ENCODE results near the gene RPS27.
"Not testable (repeated sequence)": the region's sequence is repeated elsewhere in the genome, so short reads cannot be mapped to it uniquely, and the experiment has no call there.

The RPS27 gene

GRCh38 chr1:153985941-153986761 lies 4.4 kb upstream of the RPS27 start, which contains the start of gene RAB13:
Gene RAB13 (minus strand): TSS chr1:153986339. CDS start chr1:153986236, 103 bp downstream.
- no peak for DNase-seq (ENCODE audit: low read depth)

GRCh38 chr1:153987621-153988020 lies 2.9 kb upstream of the RPS27 start:
- DNase-seq (ENCODE audit: low read depth): no peak

GRCh38 chr1:153991151-153991630 lies 629 bp downstream of the RPS27 start:
- DNase-seq (ENCODE audit: low read depth): no peak

GRCh38 chr1:153991806-153992205 lies 1.2 kb downstream of the RPS27 start:
- no peak for DNase-seq (ENCODE audit: low read depth)

- no peak for DNase-seq (ENCODE audit: low read depth)
These were observed 4.6 kb downstream of the RPS27 start for GRCh38 chr1:153995202-153995601.

GRCh38 chr1:153995640-153996039 lies 5.1 kb downstream of the RPS27 start:
- no peak for DNase-seq (ENCODE audit: low read depth)

GRCh38 chr1:153996882-153997281 lies 6.3 kb downstream of the RPS27 start:
- not testable (repeated sequence) for DNase-seq (ENCODE audit: low read depth)

- DNase-seq (ENCODE audit: low read depth): no peak
These were observed 9.9 kb downstream of the RPS27 start for GRCh38 chr1:154000420-154000819.

- DNase-seq (ENCODE audit: low read depth): no peak
These were observed 15.6 kb downstream of the RPS27 start for GRCh38 chr1:154006136-154006535.

- no peak for DNase-seq (ENCODE audit: low read depth)
These were observed 21.6 kb downstream of the RPS27 start for GRCh38 chr1:154012129-154012528.

- not testable (repeated sequence) for DNase-seq (ENCODE audit: low read depth)
These were observed 22.0 kb downstream of the RPS27 start for GRCh38 chr1:154012543-154012942.

GRCh38 chr1:154014154-154014907 lies 23.8 kb downstream of the RPS27 start:
- no peak for DNase-seq (ENCODE audit: low read depth)

- no peak for DNase-seq (ENCODE audit: low read depth)
These were observed 28.7 kb downstream of the RPS27 start for GRCh38 chr1:154019269-154019668.

GRCh38 chr1:154019940-154020339 lies 29.4 kb downstream of the RPS27 start:
- DNase-seq (ENCODE audit: low read depth): no peak

GRCh38 chr1:154033697-154034096 lies 43.1 kb downstream of the RPS27 start:
- DNase-seq (ENCODE audit: low read depth): not testable (repeated sequence)
